ENCODE measurements around the gene MICA.

DNA sequence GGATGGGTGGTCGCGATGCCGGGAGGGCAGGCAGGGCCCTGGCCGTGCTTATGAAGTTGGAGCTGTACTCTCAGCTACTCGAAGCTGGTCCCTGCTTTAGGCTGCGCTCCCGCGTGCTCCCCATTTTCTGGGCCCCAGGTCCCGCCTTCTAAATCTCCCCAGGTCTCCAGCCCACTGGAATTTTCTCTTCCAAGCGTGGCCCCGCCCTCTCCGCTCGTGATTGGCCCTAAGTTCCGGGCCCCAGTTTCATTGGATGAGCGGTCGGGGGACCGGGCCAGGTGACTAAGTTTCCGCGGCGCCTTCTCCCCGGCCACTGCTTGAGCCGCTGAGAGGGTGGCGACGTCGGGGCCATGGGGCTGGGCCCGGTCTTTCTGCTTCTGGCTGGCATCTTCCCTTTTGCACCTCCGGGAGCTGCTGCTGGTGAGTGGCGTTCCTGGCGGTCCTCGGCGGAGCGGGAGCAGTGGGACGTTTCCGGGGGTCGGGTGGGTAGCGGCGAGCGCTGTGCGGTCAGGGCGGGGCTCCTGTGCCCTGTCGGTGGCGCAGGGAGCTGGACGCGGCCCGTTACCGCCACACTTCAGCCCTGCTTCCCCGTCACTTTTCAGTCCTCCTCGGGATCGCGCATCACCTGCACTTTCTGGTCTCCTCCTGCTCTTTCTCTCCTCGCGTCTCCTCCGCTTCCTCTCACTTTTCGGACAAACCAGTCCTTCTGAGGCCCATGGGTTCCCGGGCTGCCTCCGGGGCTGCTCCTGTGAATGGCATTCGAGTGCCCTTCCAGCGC lies at the start of gene MICA:
- TF ChIP-seq ATF1 (CRISPR knock-in tag; IDR thresholded peaks at IDR 0.05) (no peak), ATF1 (tag; IDR thresholded peaks at IDR 0.05) (peak; percentile 72)
- TF ChIP-seq, protein P1, sequence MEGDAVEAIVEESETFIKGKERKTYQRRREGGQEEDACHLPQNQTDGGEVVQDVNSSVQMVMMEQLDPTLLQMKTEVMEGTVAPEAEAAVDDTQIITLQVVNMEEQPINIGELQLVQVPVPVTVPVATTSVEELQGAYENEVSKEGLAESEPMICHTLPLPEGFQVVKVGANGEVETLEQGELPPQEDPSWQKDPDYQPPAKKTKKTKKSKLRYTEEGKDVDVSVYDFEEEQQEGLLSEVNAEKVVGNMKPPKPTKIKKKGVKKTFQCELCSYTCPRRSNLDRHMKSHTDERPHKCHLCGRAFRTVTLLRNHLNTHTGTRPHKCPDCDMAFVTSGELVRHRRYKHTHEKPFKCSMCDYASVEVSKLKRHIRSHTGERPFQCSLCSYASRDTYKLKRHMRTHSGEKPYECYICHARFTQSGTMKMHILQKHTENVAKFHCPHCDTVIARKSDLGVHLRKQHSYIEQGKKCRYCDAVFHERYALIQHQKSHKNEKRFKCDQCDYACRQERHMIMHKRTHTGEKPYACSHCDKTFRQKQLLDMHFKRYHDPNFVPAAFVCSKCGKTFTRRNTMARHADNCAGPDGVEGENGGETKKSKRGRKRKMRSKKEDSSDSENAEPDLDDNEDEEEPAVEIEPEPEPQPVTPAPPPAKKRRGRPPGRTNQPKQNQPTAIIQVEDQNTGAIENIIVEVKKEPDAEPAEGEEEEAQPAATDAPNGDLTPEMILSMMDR (IDR thresholded peaks at IDR 0.05 in 2 of 3, conservative IDR thresholded peaks at IDR 0.05 in 1 of 3; ENCODE audit: insufficient read depth in 2 of 3, low read depth in 1 of 3, low read length in 3 of 3): no peak; a peak in 1 of 6 replicates
